ENCODE measurements around the gene COPS3.

The COPS3 gene

GRCh38 chr17:17216236-17216635 is 64.8 kb downstream of the COPS3 start:
- DNase-seq (ENCODE audit: low spot score) = no peak

- no peak for DNase-seq (ENCODE audit: low spot score)
Measured at GRCh38 chr17:17215575-17215974, 65.5 kb downstream of the COPS3 start.

- DNase-seq (ENCODE audit: low spot score) = no peak
Measured at GRCh38 chr17:17214646-17215436, 66.2 kb downstream of the COPS3 start.

- no peak for DNase-seq (ENCODE audit: low spot score)
Measured at GRCh38 chr17:17213775-17214174, 67.3 kb downstream of the COPS3 start.

- no peak for DNase-seq (ENCODE audit: low spot score)
Measured at GRCh38 chr17:17207998-17208397, 73.0 kb downstream of the COPS3 start.

- no peak for DNase-seq (ENCODE audit: low spot score)
Measured at GRCh38 chr17:17206913-17207335, 74.1 kb downstream of the COPS3 start.

- peak; percentile 98 for DNase-seq (ENCODE audit: low spot score)
Measured at GRCh38 chr17:17206124-17206912, 74.7 kb downstream of the COPS3 start, which contains the start of gene PLD6. Gene PLD6 (minus strand): TSS chr17:17206333. CDS start chr17:17206286, 47 bp downstream.

GRCh38 chr17:17205368-17206123 is 75.5 kb downstream of the COPS3 start:
- DNase-seq (ENCODE audit: low spot score) = peak; percentile 69

- no peak for DNase-seq (ENCODE audit: low spot score)
Measured at GRCh38 chr17:17204635-17205231, 76.3 kb downstream of the COPS3 start.

GRCh38 chr17:17204041-17204591 is 76.9 kb downstream of the COPS3 start:
- peak; percentile 41 for DNase-seq (ENCODE audit: low spot score)

GRCh38 chr17:17203173-17203730 is 77.8 kb downstream of the COPS3 start:
- DNase-seq (ENCODE audit: low spot score) = no peak

GRCh38 chr17:17201907-17202306 is 79.1 kb downstream of the COPS3 start:
- no peak for DNase-seq (ENCODE audit: low spot score)

GRCh38 chr17:17201271-17201670 is 79.8 kb downstream of the COPS3 start:
- DNase-seq (ENCODE audit: low spot score) = no peak

GRCh38 chr17:17200831-17201230 is 80.2 kb downstream of the COPS3 start:
- DNase-seq (ENCODE audit: low spot score) = no peak

- no peak for DNase-seq (ENCODE audit: low spot score)
Measured at GRCh38 chr17:17200311-17200710, 80.7 kb downstream of the COPS3 start.

GRCh38 chr17:17198281-17198680 is 82.8 kb downstream of the COPS3 start:
- DNase-seq (ENCODE audit: low spot score) = no peak

GRCh38 chr17:17196776-17197175 is 84.3 kb downstream of the COPS3 start:
- no peak for DNase-seq (ENCODE audit: low spot score)
